ENCODE data around the gene ZNF785.

The ZNF785 gene

GRCh38 chr16:30566531-30566930 lies 19.0 kb downstream of the ZNF785 start:
- Histone ChIP-seq H3K4me3 (ENCODE audit: low read depth in 1 of 5, low read length in 5 of 5) (no peak overlapping the region), H3K4me1 (ENCODE audit: control insufficient read depth in 5 of 5, insufficient read depth in 5 of 5, low read length in 5 of 5) (peaks cover 8 to 24% (median 16%) of the 10 kb centered on the region in 5 donors), H3K36me3 (ENCODE audit: control insufficient read depth in 5 of 5, insufficient read depth in 5 of 5, low read length in 5 of 5) (no peaks in the 10 kb centered on the region), H3K27me3 (ENCODE audit: control insufficient read depth in 5 of 5, insufficient read depth in 4 of 5, low read length in 5 of 5) (no peaks in the 10 kb centered on the region), H3K9me3 (ENCODE audit: control insufficient read depth in 5 of 5, low read length in 5 of 5) (no peaks in the 10 kb centered on the region), H3K9ac (ENCODE audit: low read length in 5 of 5) (no peak overlapping the region), H3K27ac (ENCODE audit: low read depth, low read length) (no peak overlapping the region)

- H3K27me3 ChIP-seq (ENCODE audit: control insufficient read depth in 5 of 5, insufficient read depth in 4 of 5, low read length in 5 of 5) = no peaks in the 10 kb centered on the region
- H3K9me3 ChIP-seq (ENCODE audit: control insufficient read depth in 5 of 5, low read length in 5 of 5) = no peaks in the 10 kb centered on the region
- no peak overlapping the region for H3K9ac ChIP-seq (ENCODE audit: low read length in 5 of 5)
- H3K36me3 ChIP-seq (ENCODE audit: control insufficient read depth in 5 of 5, insufficient read depth in 5 of 5, low read length in 5 of 5) = no peaks in the 10 kb centered on the region
- peaks cover 6 to 27% (median 18%) of the 10 kb centered on the region in 5 donors for H3K4me1 ChIP-seq (ENCODE audit: control insufficient read depth in 5 of 5, insufficient read depth in 5 of 5, low read length in 5 of 5)
- no peak overlapping the region for H3K27ac ChIP-seq (ENCODE audit: low read depth, low read length)
- no peak overlapping the region for H3K4me3 ChIP-seq (ENCODE audit: low read depth in 1 of 5, low read length in 5 of 5)
Observed at GRCh38 chr16:30565984-30566383, 19.5 kb downstream of the ZNF785 start.

- Histone ChIP-seq H3K9me3 (ENCODE audit: control insufficient read depth in 5 of 5, low read length in 5 of 5) (no peaks in the 10 kb centered on the region), H3K27ac (ENCODE audit: low read depth, low read length) (no peak overlapping the region), H3K9ac (ENCODE audit: low read length in 5 of 5) (no peak overlapping the region), H3K4me3 (ENCODE audit: low read depth in 1 of 5, low read length in 5 of 5) (no peak overlapping the region), H3K27me3 (ENCODE audit: control insufficient read depth in 5 of 5, insufficient read depth in 4 of 5, low read length in 5 of 5) (no peaks in the 10 kb centered on the region), H3K4me1 (ENCODE audit: control insufficient read depth in 5 of 5, insufficient read depth in 5 of 5, low read length in 5 of 5) (peaks cover 3 to 25% (median 16%) of the 10 kb centered on the region in 5 donors), H3K36me3 (ENCODE audit: control insufficient read depth in 5 of 5, insufficient read depth in 5 of 5, low read length in 5 of 5) (no peaks in the 10 kb centered on the region)
Observed at GRCh38 chr16:30565526-30565925, 20.0 kb downstream of the ZNF785 start.

GRCh38 chr16:30562021-30562420 lies 23.5 kb downstream of the ZNF785 start:
- Histone ChIP-seq H3K9ac (ENCODE audit: low read length in 5 of 5) (peak overlapping the region in 1 of 5 donors; percentile 73), H3K36me3 (ENCODE audit: control insufficient read depth in 5 of 5, insufficient read depth in 5 of 5, low read length in 5 of 5) (no peaks in the 10 kb centered on the region), H3K9me3 (ENCODE audit: control insufficient read depth in 5 of 5, low read length in 5 of 5) (no peaks in the 10 kb centered on the region), H3K27me3 (ENCODE audit: control insufficient read depth in 5 of 5, insufficient read depth in 4 of 5, low read length in 5 of 5) (no peaks in the 10 kb centered on the region), H3K4me3 (ENCODE audit: low read depth in 1 of 5, low read length in 5 of 5) (peak overlapping the region in 4 of 5 donors; percentile 75 to 80 (median 78)), H3K27ac (ENCODE audit: low read depth, low read length) (peak overlapping the region; percentile 46), H3K4me1 (ENCODE audit: control insufficient read depth in 5 of 5, insufficient read depth in 5 of 5, low read length in 5 of 5) (peaks cover 0 to 23% (median 21%) of the 10 kb centered on the region in 5 donors)

- Histone ChIP-seq H3K36me3 (ENCODE audit: control insufficient read depth in 5 of 5, insufficient read depth in 5 of 5, low read length in 5 of 5) (peaks cover 0 to 2% (median 0%) of the 10 kb centered on the region in 5 donors), H3K4me1 (ENCODE audit: control insufficient read depth in 5 of 5, insufficient read depth in 5 of 5, low read length in 5 of 5) (peaks cover 0 to 29% (median 23%) of the 10 kb centered on the region in 5 donors), H3K4me3 (ENCODE audit: low read depth in 1 of 5, low read length in 5 of 5) (peak overlapping the region; percentile 39 to 80 (median 77)), H3K27ac (ENCODE audit: low read depth, low read length) (peak overlapping the region; percentile 46), H3K27me3 (ENCODE audit: control insufficient read depth in 5 of 5, insufficient read depth in 4 of 5, low read length in 5 of 5) (no peaks in the 10 kb centered on the region), H3K9me3 (ENCODE audit: control insufficient read depth in 5 of 5, low read length in 5 of 5) (no peaks in the 10 kb centered on the region), H3K9ac (ENCODE audit: low read length in 5 of 5) (peak overlapping the region in 4 of 5 donors; percentile 26 to 87 (median 75))
Observed at GRCh38 chr16:30561089-30561816, 24.2 kb downstream of the ZNF785 start.

GRCh38 chr16:30559690-30560089 lies 25.8 kb downstream of the ZNF785 start:
- Histone ChIP-seq H3K27ac (ENCODE audit: low read depth, low read length) (no peak overlapping the region), H3K4me3 (ENCODE audit: low read depth in 1 of 5, low read length in 5 of 5) (no peak overlapping the region), H3K27me3 (ENCODE audit: control insufficient read depth in 5 of 5, insufficient read depth in 4 of 5, low read length in 5 of 5) (no peaks in the 10 kb centered on the region), H3K36me3 (ENCODE audit: control insufficient read depth in 5 of 5, insufficient read depth in 5 of 5, low read length in 5 of 5) (peaks cover 0 to 17% (median 12%) of the 10 kb centered on the region in 5 donors), H3K9ac (ENCODE audit: low read length in 5 of 5) (no peak overlapping the region), H3K4me1 (ENCODE audit: control insufficient read depth in 5 of 5, insufficient read depth in 5 of 5, low read length in 5 of 5) (peaks cover 0 to 32% (median 23%) of the 10 kb centered on the region in 5 donors), H3K9me3 (ENCODE audit: control insufficient read depth in 5 of 5, low read length in 5 of 5) (no peaks in the 10 kb centered on the region)

GRCh38 chr16:30558789-30559377 lies 26.6 kb downstream of the ZNF785 start:
- peaks cover 0 to 25% (median 20%) of the 10 kb centered on the region in 5 donors for H3K36me3 ChIP-seq (ENCODE audit: control insufficient read depth in 5 of 5, insufficient read depth in 5 of 5, low read length in 5 of 5)
- H3K4me1 ChIP-seq (ENCODE audit: control insufficient read depth in 5 of 5, insufficient read depth in 5 of 5, low read length in 5 of 5) = peaks cover 0 to 32% (median 23%) of the 10 kb centered on the region in 5 donors
- H3K27ac ChIP-seq (ENCODE audit: low read depth, low read length) = peak overlapping the region; percentile 89
- H3K4me3 ChIP-seq (ENCODE audit: low read depth in 1 of 5, low read length in 5 of 5) = peak overlapping the region; percentile 56 to 87 (median 62)
- H3K9ac ChIP-seq (ENCODE audit: low read length in 5 of 5) = no peak overlapping the region
- H3K27me3 ChIP-seq (ENCODE audit: control insufficient read depth in 5 of 5, insufficient read depth in 4 of 5, low read length in 5 of 5) = no peaks in the 10 kb centered on the region
- H3K9me3 ChIP-seq (ENCODE audit: control insufficient read depth in 5 of 5, low read length in 5 of 5) = no peaks in the 10 kb centered on the region

- H3K9ac ChIP-seq (ENCODE audit: low read length in 5 of 5) = peak within 1 kb of the TSS; percentile 48 to 98 (median 92)
- H3K9me3 ChIP-seq (ENCODE audit: control insufficient read depth in 5 of 5, low read length in 5 of 5) = no peaks in the 10 kb centered on the region
- peaks cover 0 to 32% (median 23%) of the 10 kb centered on the region in 5 donors for H3K4me1 ChIP-seq (ENCODE audit: control insufficient read depth in 5 of 5, insufficient read depth in 5 of 5, low read length in 5 of 5)
- no peaks in the 10 kb centered on the region for H3K27me3 ChIP-seq (ENCODE audit: control insufficient read depth in 5 of 5, insufficient read depth in 4 of 5, low read length in 5 of 5)
- H3K36me3 ChIP-seq (ENCODE audit: control insufficient read depth in 5 of 5, insufficient read depth in 5 of 5, low read length in 5 of 5) = peaks cover 0 to 32% (median 21%) of the 10 kb centered on the region in 5 donors
- peak within 1 kb of the TSS; percentile 71 to 88 (median 78) for H3K4me3 ChIP-seq (ENCODE audit: low read depth in 1 of 5, low read length in 5 of 5)
- H3K27ac ChIP-seq (ENCODE audit: low read depth, low read length) = peak within 1 kb of the TSS; percentile 89
Observed at GRCh38 chr16:30557957-30558788, 27.3 kb downstream of the ZNF785 start, which contains the start of gene ZNF764. Gene ZNF764 (minus strand): TSS chr16:30558374. CDS start chr16:30558182, 192 bp downstream.

GRCh38 chr16:30557707-30557956 lies 27.9 kb downstream of the ZNF785 start:
- Histone ChIP-seq H3K36me3 (ENCODE audit: control insufficient read depth in 5 of 5, insufficient read depth in 5 of 5, low read length in 5 of 5) (peaks cover 0 to 36% (median 21%) of the 10 kb centered on the region in 5 donors), H3K27ac (ENCODE audit: low read depth, low read length) (peak overlapping the region; percentile 89), H3K27me3 (ENCODE audit: control insufficient read depth in 5 of 5, insufficient read depth in 4 of 5, low read length in 5 of 5) (no peaks in the 10 kb centered on the region), H3K4me3 (ENCODE audit: low read depth in 1 of 5, low read length in 5 of 5) (peak overlapping the region; percentile 71 to 88 (median 78)), H3K9me3 (ENCODE audit: control insufficient read depth in 5 of 5, low read length in 5 of 5) (no peaks in the 10 kb centered on the region), H3K9ac (ENCODE audit: low read length in 5 of 5) (peak overlapping the region; percentile 48 to 98 (median 92)), H3K4me1 (ENCODE audit: control insufficient read depth in 5 of 5, insufficient read depth in 5 of 5, low read length in 5 of 5) (peaks cover 0 to 32% (median 23%) of the 10 kb centered on the region in 5 donors)

All from subcutaneous abdominal adipose tissue (tissue), 5 donors.